PC-9 (cell line): ENCODE measurements around the gene ZMIZ1. TPM values are rescaled to one million over a fixed set of nuclear protein-coding genes. Genes with fewer than 3 reads are reported as not detected.

ENCODE experiments used
- BruUV-seq: library from RNA; stranded (reverse); fragments of 400-500 nt; replicated peaks from 2 replicates; lab custom pipeline; 2021; lab: Mats Ljungman, UMichigan
- CTCF ChIA-PET: fragments of 300-600 bp; sonication (Branson Sonifier 250); formaldehyde crosslinking; loops from one replicate; lab custom pipeline; 2022; ENCODE audit warnings: antibody characterized with exemption; lab: Charles Lee
- POLR2A ChIA-PET: fragments of 300-600 bp; sonication (Branson Sonifier 250); formaldehyde crosslinking; loops from one replicate; lab custom pipeline; 2022; ENCODE audit warnings: antibody characterized with exemption; ENCODE audit not compliant: unreplicated experiment; lab: Charles Lee
- DNase-seq, 2 experiments: peaks; one replicate each; pipeline versions ENCODE4 v3.0.0 to v3.0.0-alpha.2; 2015 to 2022; ENCODE audit warnings: mixed read lengths in 1 of 2
- H2AFZ ChIP-seq: fragments of 200-600 bp; sonication (generic); 2 replicates; pipeline ENCODE4 v1.8.1; 2017; ENCODE audit warnings: antibody characterized with exemption
- H3F3A ChIP-seq: fragments of 200-600 bp; sonication (generic); 2 replicates; pipeline ENCODE4 v1.8.1; 2017; ENCODE audit warnings: antibody characterized with exemption, mild to moderate bottlenecking, low read depth; ENCODE audit not compliant: insufficient read depth
- H3K27ac ChIP-seq: fragments of 200-600 bp; sonication (generic); 2 replicates; pipeline ENCODE4 v1.6.1; 2016; ENCODE audit warnings: mixed run types
- H3K27me3 ChIP-seq: fragments of 200-600 bp; sonication (generic); 2 replicates; pipeline ENCODE4 v1.6.1; 2016; ENCODE audit warnings: low read depth, mixed run types; ENCODE audit not compliant: insufficient read depth
- H3K36me3 ChIP-seq: fragments of 200-600 bp; sonication (generic); 2 replicates; pipeline ENCODE4 v1.6.1; 2016; ENCODE audit warnings: low read depth, mixed run types
- H3K4me1 ChIP-seq: fragments of 200-600 bp; sonication (generic); replicated peaks from 2 replicates; pipeline ENCODE4 v1.6.1; 2016; ENCODE audit warnings: mixed run types; ENCODE audit not compliant: insufficient read depth
- H3K4me2 ChIP-seq: fragments of 200-600 bp; sonication (generic); 2 replicates; pipeline ENCODE4 v1.6.1; 2017; ENCODE audit warnings: mixed run types
- H3K4me3 ChIP-seq: fragments of 200-600 bp; sonication (generic); 2 replicates; pipeline ENCODE4 v1.6.1; 2016; ENCODE audit warnings: mixed run types
- H3K79me2 ChIP-seq: fragments of 200-600 bp; sonication (generic); 2 replicates; pipeline ENCODE4 v1.6.1; 2017; ENCODE audit warnings: low read depth, mixed run types
- H3K9me2 ChIP-seq: fragments of 200-600 bp; sonication (generic); 2 replicates; pipeline ENCODE4 v1.8.1; 2017; ENCODE audit warnings: mild to moderate bottlenecking; ENCODE audit not compliant: insufficient read depth
- H3K9me3 ChIP-seq: fragments of 200-600 bp; sonication (generic); 2 replicates; pipeline ENCODE4 v1.8.1; 2016; ENCODE audit warnings: low read depth; ENCODE audit not compliant: insufficient read depth
- H4K20me1 ChIP-seq: fragments of 200-600 bp; sonication (generic); 2 replicates; pipeline ENCODE4 v1.8.1; 2017; ENCODE audit not compliant: insufficient read depth
- CTCF ChIP-seq: fragments of 200-600 bp; sonication (generic); conservative IDR thresholded peaks from 2 replicates; pipeline ENCODE4 v1.6.1; 2017; ENCODE audit warnings: mixed run types, antibody characterized with exemption, mild to moderate bottlenecking, moderate library complexity
- EZH2 ChIP-seq: fragments of 200-600 bp; sonication (generic); IDR thresholded peaks from 2 replicates; pipeline ENCODE4 v1.8.0; 2017; ENCODE audit warnings: antibody characterized with exemption, low read depth
- intact Hi-C: fragments of 100-400 bp; cut with micrococcal nuclease; formaldehyde crosslinking; loops from one replicate; pipeline ENCODE4 v1.10.0; 2022; ENCODE audit not compliant: unreplicated experiment
- total RNA-seq: library from RNA; stranded (reverse); gene quantifications from 2 replicates; pipeline ENCODE4 v1.2.3, GENCODE V29; 2021

ZMIZ1 gene
- total RNA-seq, 1 experiment from 2014 or later = 47.6 TPM

- no peak for DNase-seq
- Histone ChIP-seq H3K4me3 (no peak overlapping the region), H3K4me2 (no peak overlapping the region), H3K9me3 (no peaks in the 10 kb centered on the region), H3K4me1 (peaks cover 46% of the 10 kb centered on the region), H3K27me3 (no peaks in the 10 kb centered on the region), H3K36me3 (no peaks in the 10 kb centered on the region), H2AFZ (no peak overlapping the region), H3K9me2 (no peaks in the 10 kb centered on the region), H3K27ac (no peak overlapping the region), H4K20me1 (no peaks in the 10 kb centered on the region; the same call in 1 of the 2 replicates), H3K79me2 (0 out of 2 replicates have a peak, but pooled peaks cover 6% of the 10 kb centered on the region), H3F3A (peaks cover 20% of the 10 kb centered on the region; the same call in 1 of the 2 replicates)
- TF ChIP-seq CTCF (no peak), EZH2 (no peak)
- no TSS peak for BruUV-seq
- ChIA-PET CTCF (interaction anchor here (0.6 kb wide), 1 partner anchor 17 kb away, joined by 3 read pairs; no protein-coding TSS in a partner anchor), POLR2A (no interaction called here)
- intact Hi-C loops = no loop called here
These were observed 116.5 kb downstream of the ZMIZ1 start for GRCh38 chr10:79185067-79185774.

- TSS peak; percentile 5 for BruUV-seq
- H3K27me3 ChIP-seq = no peaks in the 10 kb centered on the region
- peaks cover 20% of the 10 kb centered on the region; the same call in 1 of the 2 replicates for H3F3A ChIP-seq
- intact Hi-C loops = no loop called here
- H2AFZ ChIP-seq = no peak overlapping the region
- no peaks in the 10 kb centered on the region for H3K9me2 ChIP-seq
- 0 out of 2 replicates have a peak, but pooled peaks cover 6% of the 10 kb centered on the region for H3K79me2 ChIP-seq
- CTCF ChIA-PET = interaction anchor here (0.6 kb wide), 1 partner anchor 16 kb away, joined by 3 read pairs; no protein-coding TSS in a partner anchor
- no peaks in the 10 kb centered on the region for H3K9me3 ChIP-seq
- no peaks in the 10 kb centered on the region for H3K36me3 ChIP-seq
- TF ChIP-seq EZH2 (no peak), CTCF (no peak)
- POLR2A ChIA-PET = no interaction called here
- no peak overlapping the region for H3K27ac ChIP-seq
- peaks cover 52% of the 10 kb centered on the region for H3K4me1 ChIP-seq
- H3K4me3 ChIP-seq = no peak overlapping the region
- no peak for DNase-seq
- H4K20me1 ChIP-seq = no peaks in the 10 kb centered on the region; the same call in 1 of the 2 replicates
- H3K4me2 ChIP-seq = no peak overlapping the region
These were observed 117.1 kb downstream of the ZMIZ1 start for GRCh38 chr10:79185796-79186374.

DNA sequence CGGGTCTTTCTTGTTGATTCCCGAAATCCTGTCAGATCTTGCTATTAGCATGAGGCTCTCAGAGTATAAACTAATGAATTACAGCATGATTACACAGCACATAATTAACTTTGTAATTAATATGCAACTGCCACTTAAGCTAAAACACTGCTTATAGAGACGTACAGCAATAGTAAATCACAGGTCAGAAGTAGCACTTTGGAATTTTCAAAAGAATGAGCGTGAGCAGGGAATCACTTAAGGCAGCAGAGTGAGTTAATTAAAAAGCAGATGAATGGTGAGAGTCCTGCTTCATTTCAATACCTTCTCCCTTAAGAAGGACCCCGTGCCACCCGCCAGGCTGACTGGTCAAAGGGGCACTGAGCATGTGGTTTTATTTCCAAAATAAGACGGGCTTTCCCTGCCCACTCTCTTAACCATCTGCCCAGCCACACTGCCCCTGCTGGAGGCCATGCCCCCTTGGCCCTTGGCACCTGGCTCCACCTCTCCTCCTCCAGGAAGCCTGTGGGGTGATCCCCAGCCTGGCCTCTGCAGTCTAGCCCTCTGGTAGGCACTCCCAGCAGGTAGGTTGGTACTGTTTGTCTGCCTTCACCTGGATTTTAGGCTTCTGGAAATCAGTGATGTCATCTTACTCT, 117.8 kb downstream of the ZMIZ1 start:
- no peak for DNase-seq

More for the DNA sequence above, 117.8 kb downstream of the ZMIZ1 start:
- Histone ChIP-seq H2AFZ (no peak overlapping the region), H4K20me1 (no peaks in the 10 kb centered on the region; the same call in 1 of the 2 replicates), H3K9me2 (no peaks in the 10 kb centered on the region), H3K9me3 (no peaks in the 10 kb centered on the region), H3K4me3 (no peak overlapping the region), H3K27ac (no peak overlapping the region), H3F3A (peaks cover 27% of the 10 kb centered on the region; the same call in 1 of the 2 replicates), H3K4me1 (peaks cover 59% of the 10 kb centered on the region), H3K4me2 (no peak overlapping the region), H3K36me3 (no peaks in the 10 kb centered on the region), H3K27me3 (no peaks in the 10 kb centered on the region), H3K79me2 (0 out of 2 replicates have a peak, but pooled peaks cover 6% of the 10 kb centered on the region)
- ChIA-PET POLR2A (no interaction called here), CTCF (no interaction called here)
- intact Hi-C loops = no loop called here
- no TSS peak for BruUV-seq
- no peak for TF ChIP-seq CTCF
- TF ChIP-seq EZH2 = no peak
